Retinal pigment epithelial cell (primary cell): ENCODE data around the gene MGMT.

Source experiments
- DNase-seq: peaks from one replicate; pipeline ENCODE4 v3.0.0-alpha.2; 2010; ENCODE audit warnings: low read depth
- H3K4me3 ChIP-seq: 2 replicates; pipeline ENCODE4 v1.5.1; 2011; ENCODE audit warnings: mild to moderate bottlenecking, low read length, control low read depth, moderate library complexity
- CTCF ChIP-seq: conservative IDR thresholded peaks from 2 replicates; pipeline ENCODE4 v1.5.1; 2011; ENCODE audit warnings: low read depth, low read length, control low read depth, inconsistent platforms

Gene MGMT

GRCh38 chr10:129531195-129531968 is 64.3 kb downstream of the MGMT start:
- H3K4me3 ChIP-seq = no peak overlapping the region
- TF ChIP-seq CTCF = no peak

GRCh38 chr10:129531969-129532660 is 65.1 kb downstream of the MGMT start:
- H3K4me3 ChIP-seq = no peak overlapping the region
- TF ChIP-seq CTCF = no peak
- no peak for DNase-seq

More at GRCh38 chr10:129531195-129531968, 64.3 kb downstream of the MGMT start:
- peak; percentile 63 for DNase-seq

- DNase-seq = no peak
- TF ChIP-seq CTCF = no peak
Measured at GRCh38 chr10:129532838-129533237, 65.8 kb downstream of the MGMT start.

GRCh38 chr10:129533281-129533680 is 66.2 kb downstream of the MGMT start:
- H3K4me3 ChIP-seq = no peak overlapping the region
- TF ChIP-seq CTCF = no peak
- DNase-seq = no peak

More at GRCh38 chr10:129532838-129533237, 65.8 kb downstream of the MGMT start:
- no peak overlapping the region for H3K4me3 ChIP-seq

- DNase-seq = no peak
- no peak for TF ChIP-seq CTCF
- no peak overlapping the region for H3K4me3 ChIP-seq
Measured at GRCh38 chr10:129534826-129535225, 67.8 kb downstream of the MGMT start.

GRCh38 chr10:129536336-129536735 is 69.3 kb downstream of the MGMT start:
- no peak for TF ChIP-seq CTCF
- no peak for DNase-seq
- no peak overlapping the region for H3K4me3 ChIP-seq

- DNase-seq = no peak
- TF ChIP-seq CTCF = no peak
- no peak overlapping the region for H3K4me3 ChIP-seq
Measured at GRCh38 chr10:129537151-129537550, 70.1 kb downstream of the MGMT start.
